Tibial artery (tissue), 4 donors: Measurements from ENCODE around the gene C14orf119.
A peak's percentile ranks its signal among the peaks of the same experiment; 100 is the strongest.

Experiments
- DNase-seq, 2 donors: peaks; one replicate each; pipeline ENCODE4 v3.0.0-alpha.2; 2019
- H3K27ac ChIP-seq, 2 donors: fragments of 200-600 bp; sonication (generic) in 1 of 2; 1 replicate in 1 of 2; 2 replicates in 1 of 2; pipeline ENCODE4 v1.5.1; 2018 to 2019; ENCODE audit warnings: mild to moderate bottlenecking in 1 of 2
- H3K27me3 ChIP-seq, 2 donors: fragments of 200-600 bp; sonication (generic) in 1 of 2; one replicate each; pipeline versions ENCODE4 v1.5.1 to v1.6.0; 2016 to 2019
- H3K36me3 ChIP-seq, 3 donors: fragments of 200-600 bp; sonication (generic) in 2 of 3; one replicate each; pipeline ENCODE4 v1.5.1; 2016 to 2019; ENCODE audit warnings: mild to moderate bottlenecking in 2 of 3
- H3K4me1 ChIP-seq, 4 donors: fragments of 200-600 bp; sonication (generic) in 2 of 4; 1 replicate in 3 of 4; 2 replicates in 1 of 4; pipeline ENCODE4 v1.5.1; 2016 to 2019
- H3K4me3 ChIP-seq, 2 donors: fragments of 200-600 bp; sonication (generic) in 1 of 2; 1 replicate in 1 of 2; 2 replicates in 1 of 2; pipeline ENCODE4 v1.5.1; 2018 to 2019; ENCODE audit warnings: mild to moderate bottlenecking in 2 of 2
- H3K9me3 ChIP-seq, 3 donors: fragments of 200-600 bp; sonication (generic) in 1 of 3; one replicate each; pipeline ENCODE4 v1.5.1; 2016 to 2019
- intact Hi-C: fragments of 100-400 bp; cut with DNase I; formaldehyde crosslinking; loops from one replicate; pipeline ENCODE4 v1.15.0; 2023; ENCODE audit warnings: low total_unique reads
- TF ChIP-seq, protein P1 (sequence below), 2 experiments: fragments of 200-600 bp in 1 of 2; fragments of 450-650 bp in 1 of 2; IDR thresholded peaks; one replicate each; pipeline ENCODE4 v1.5.1; 2017 to 2019; ENCODE audit warnings: antibody characterized with exemption in 2 of 2, mild to moderate bottlenecking in 1 of 2, moderate library complexity in 1 of 2

C14orf119 gene

DNA sequence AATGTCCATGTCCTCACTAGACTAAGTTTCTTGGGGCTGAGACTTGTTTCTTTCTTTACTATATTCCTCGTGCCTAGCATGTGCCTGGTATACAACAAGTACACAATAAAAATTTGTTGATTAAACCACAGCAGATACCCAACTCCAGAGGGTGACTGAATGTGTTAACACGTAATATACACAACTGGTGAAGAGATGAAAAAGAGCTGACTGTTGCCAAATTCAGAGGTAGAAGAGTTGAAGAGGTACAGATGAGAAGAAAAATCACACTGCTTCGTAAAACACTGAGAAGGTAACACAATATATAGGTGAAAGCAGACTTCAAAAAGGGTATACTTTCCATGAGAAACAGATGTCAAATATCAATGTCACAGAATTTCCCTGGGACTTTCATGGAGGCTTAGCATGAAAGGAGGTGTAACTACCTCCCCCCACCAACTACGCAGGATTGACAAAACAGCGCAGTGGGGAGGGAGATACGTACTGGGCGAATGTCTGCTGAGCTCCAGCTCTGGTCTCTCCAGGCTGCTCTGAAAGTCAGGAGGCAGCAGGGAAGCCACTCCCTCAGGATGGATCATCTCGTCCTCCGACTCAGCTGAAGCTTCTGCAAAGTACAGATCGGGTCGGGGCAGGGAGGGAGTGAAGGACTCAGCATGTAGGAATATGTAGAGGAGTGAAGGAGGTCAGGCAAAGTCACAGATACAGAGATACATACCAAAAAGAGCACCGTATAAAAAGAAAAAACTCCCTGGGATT, 5.6 kb upstream of the C14orf119 start:
- intact Hi-C loops, result no loop called here
- Histone ChIP-seq H3K27me3 (no peaks in the 10 kb centered on the region), H3K9me3 (no peaks in the 10 kb centered on the region), H3K36me3 (peaks cover 65 to 67% (median 65%) of the 10 kb centered on the region in 3 donors), H3K4me3 (no peak overlapping the region), H3K4me1 (peaks cover 0 to 23% (median 11%) of the 10 kb centered on the region in 4 donors), H3K27ac (no peak overlapping the region)
- TF ChIP-seq, protein P1, sequence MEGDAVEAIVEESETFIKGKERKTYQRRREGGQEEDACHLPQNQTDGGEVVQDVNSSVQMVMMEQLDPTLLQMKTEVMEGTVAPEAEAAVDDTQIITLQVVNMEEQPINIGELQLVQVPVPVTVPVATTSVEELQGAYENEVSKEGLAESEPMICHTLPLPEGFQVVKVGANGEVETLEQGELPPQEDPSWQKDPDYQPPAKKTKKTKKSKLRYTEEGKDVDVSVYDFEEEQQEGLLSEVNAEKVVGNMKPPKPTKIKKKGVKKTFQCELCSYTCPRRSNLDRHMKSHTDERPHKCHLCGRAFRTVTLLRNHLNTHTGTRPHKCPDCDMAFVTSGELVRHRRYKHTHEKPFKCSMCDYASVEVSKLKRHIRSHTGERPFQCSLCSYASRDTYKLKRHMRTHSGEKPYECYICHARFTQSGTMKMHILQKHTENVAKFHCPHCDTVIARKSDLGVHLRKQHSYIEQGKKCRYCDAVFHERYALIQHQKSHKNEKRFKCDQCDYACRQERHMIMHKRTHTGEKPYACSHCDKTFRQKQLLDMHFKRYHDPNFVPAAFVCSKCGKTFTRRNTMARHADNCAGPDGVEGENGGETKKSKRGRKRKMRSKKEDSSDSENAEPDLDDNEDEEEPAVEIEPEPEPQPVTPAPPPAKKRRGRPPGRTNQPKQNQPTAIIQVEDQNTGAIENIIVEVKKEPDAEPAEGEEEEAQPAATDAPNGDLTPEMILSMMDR (IDR thresholded peaks at IDR 0.05), result no peak
- peak in 1 of 2 donors; percentile 40 for DNase-seq

DNA sequence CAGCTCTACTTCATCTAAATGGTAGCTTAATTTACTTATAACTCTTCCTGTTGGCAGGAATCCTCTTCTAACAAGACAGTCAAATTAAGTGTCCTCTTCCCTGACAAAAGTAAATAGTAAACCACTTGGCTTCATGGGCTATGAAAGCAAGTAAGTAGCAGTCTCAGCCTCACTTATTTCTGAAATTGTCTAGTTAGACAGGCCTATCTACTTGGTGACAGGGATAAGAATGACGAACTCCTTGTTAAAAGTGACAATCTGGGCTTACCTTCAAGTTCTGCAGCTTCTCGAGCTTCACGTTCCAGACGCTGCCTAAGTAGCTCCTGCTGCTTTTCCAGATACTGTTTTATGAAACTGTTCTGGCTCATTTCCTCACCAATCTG, 5.1 kb upstream of the C14orf119 start:
- peaks cover 0 to 23% (median 11%) of the 10 kb centered on the region in 4 donors for H3K4me1 ChIP-seq

DNA sequence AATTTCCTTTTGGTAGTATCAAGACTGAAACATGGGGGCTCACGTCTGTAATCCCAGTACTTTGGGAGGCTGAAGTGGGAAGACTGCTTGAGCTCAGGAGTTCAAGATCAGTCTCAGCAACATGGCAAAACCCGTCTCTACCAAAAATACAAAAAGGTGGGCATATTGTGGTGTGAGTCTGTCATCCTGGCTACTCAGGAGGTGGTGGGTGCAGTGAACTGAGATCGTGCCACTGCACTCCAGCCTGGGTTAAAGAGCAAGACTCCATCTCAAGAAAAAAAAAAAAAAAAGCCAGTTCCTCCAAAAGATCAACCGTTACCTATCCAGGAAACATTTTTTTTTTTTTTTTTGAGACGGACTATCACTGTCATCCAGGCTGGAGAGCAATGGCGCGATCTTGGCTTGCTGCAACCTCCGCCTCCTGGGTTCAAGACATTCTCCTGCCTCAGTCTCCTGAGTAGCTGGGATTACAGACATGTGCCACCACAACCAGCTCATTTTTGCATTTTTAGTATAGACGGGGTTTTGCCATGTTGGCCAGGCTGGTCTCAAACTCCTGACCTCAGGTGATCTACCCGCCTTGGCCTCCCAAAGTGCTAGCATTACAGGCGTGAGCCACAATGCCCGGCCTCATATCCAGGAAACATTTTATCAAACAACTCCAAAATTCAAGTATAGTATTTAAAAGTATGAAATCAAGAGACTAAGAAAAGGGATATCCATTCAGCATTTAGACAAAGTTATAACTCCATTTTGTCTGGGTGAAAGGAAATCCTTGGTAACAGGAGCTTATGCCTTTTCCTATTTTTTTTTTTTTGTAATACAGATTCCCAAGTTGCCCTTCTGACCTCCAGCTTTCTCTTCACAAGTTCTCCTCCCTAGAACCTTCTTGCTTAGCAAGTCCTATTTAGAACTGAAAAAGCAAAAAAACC, 3.7 kb upstream of the C14orf119 start:
- DNase-seq, result no peak
- intact Hi-C loops, result no loop called here
- peaks cover 0 to 28% (median 14%) of the 10 kb centered on the region in 4 donors for H3K4me1 ChIP-seq
- no peak overlapping the region for H3K27ac ChIP-seq
- H3K4me3 ChIP-seq, result no peak overlapping the region
- TF ChIP-seq, protein P1 (IDR thresholded peaks at IDR 0.05), result no peak
- H3K27me3 ChIP-seq, result no peaks in the 10 kb centered on the region
- H3K9me3 ChIP-seq, result no peaks in the 10 kb centered on the region
- peaks cover 46 to 49% (median 47%) of the 10 kb centered on the region in 3 donors for H3K36me3 ChIP-seq

More for the DNA sequence above, 5.1 kb upstream of the C14orf119 start:
- H3K27ac ChIP-seq, result no peak overlapping the region
- no peak overlapping the region for H3K4me3 ChIP-seq
- DNase-seq, result no peak
- H3K27me3 ChIP-seq, result no peaks in the 10 kb centered on the region
- intact Hi-C loops, result no loop called here
- TF ChIP-seq, protein P1 (IDR thresholded peaks at IDR 0.05), result no peak
- H3K9me3 ChIP-seq, result no peaks in the 10 kb centered on the region
- H3K36me3 ChIP-seq, result peaks cover 59 to 62% (median 60%) of the 10 kb centered on the region in 3 donors

DNA sequence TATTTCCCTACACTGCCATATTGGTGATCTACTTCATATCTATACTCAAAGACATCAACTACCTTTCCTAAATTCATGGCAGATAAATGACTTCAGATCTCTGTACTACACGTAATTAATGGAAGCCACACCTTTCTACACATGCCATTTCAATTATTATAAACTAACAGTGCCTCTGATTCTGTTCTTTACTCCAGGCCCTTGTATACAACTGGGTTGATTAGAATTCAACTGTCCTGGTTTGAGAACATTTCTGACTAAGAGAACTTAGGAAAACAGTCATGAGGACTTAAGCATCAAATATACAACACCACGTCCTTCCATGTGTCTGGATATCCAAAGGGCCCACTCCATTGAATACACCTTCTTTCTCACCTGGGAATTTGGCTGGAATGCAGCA, 2.2 kb upstream of the C14orf119 start:
- no peak for DNase-seq
- TF ChIP-seq, protein P1 (IDR thresholded peaks at IDR 0.05), result no peak
- H3K4me1 ChIP-seq, result peaks cover 0 to 42% (median 26%) of the 10 kb centered on the region in 4 donors
- H3K4me3 ChIP-seq, result no peak overlapping the region
- intact Hi-C loops, result no loop called here
- H3K27me3 ChIP-seq, result no peaks in the 10 kb centered on the region
- peaks cover 40 to 50% (median 42%) of the 10 kb centered on the region in 3 donors for H3K36me3 ChIP-seq
- H3K9me3 ChIP-seq, result no peaks in the 10 kb centered on the region
- H3K27ac ChIP-seq, result no peak overlapping the region

DNA sequence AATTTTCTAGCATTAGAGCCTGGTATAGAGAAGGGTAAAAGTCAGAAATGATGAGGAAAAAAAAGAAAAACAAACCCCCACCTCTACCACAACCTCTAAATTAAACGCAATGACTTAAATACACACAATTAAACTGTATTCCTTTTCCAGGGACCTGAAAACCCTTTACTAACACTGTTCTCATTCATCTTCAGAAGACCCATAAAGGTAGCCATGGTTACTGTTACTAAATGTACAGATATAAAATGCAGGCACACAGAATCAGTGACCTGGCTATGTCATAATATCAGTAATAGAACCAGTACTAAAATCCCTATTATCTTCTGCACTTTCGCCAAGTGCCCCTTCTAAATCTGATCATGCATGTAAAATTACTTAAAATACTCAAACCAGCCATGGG, 1.8 kb upstream of the C14orf119 start:
- Histone ChIP-seq H3K36me3 (peaks cover 40 to 50% (median 43%) of the 10 kb centered on the region in 3 donors), H3K4me1 (peaks cover 0 to 42% (median 26%) of the 10 kb centered on the region in 4 donors), H3K9me3 (no peaks in the 10 kb centered on the region), H3K27me3 (no peaks in the 10 kb centered on the region), H3K27ac (peak overlapping the region in 1 of 2 donors; percentile 94), H3K4me3 (peak overlapping the region; percentile 73 to 95)
- TF ChIP-seq, protein P1 (IDR thresholded peaks at IDR 0.05), result no peak
- no peak for DNase-seq
- intact Hi-C loops, result no loop called here
